Transverse colon (tissue), 4 donors: ENCODE data around the gene GOLGA6L2. TPM values are rescaled to one million over a fixed set of nuclear protein-coding genes. Genes with fewer than 3 reads are reported as not detected.
"Not testable (repeated sequence)": the region's sequence is repeated elsewhere in the genome, so short reads cannot be mapped to it uniquely, and the experiment has no call there.

Experiments
- DNase-seq: peaks from one replicate; pipeline ENCODE4 v3.0.0-alpha.2; 2019
- H3K27ac ChIP-seq, 4 donors: fragments of 200-600 bp; sonication (generic); 2 replicates each; pipeline ENCODE4 v1.5.1; 2016 to 2018; ENCODE audit warnings: inconsistent platforms in 4 of 4
- H3K27me3 ChIP-seq: fragments of 200-600 bp; sonication (generic); 2 replicates; pipeline ENCODE4 v1.5.1; 2017; ENCODE audit warnings: inconsistent platforms
- H3K36me3 ChIP-seq, 4 donors: fragments of 200-600 bp; sonication (generic); 2 replicates each; pipeline ENCODE4 v1.5.1; 2017 to 2019; ENCODE audit warnings: inconsistent platforms in 4 of 4
- H3K4me1 ChIP-seq, 4 donors: fragments of 200-600 bp; sonication (generic); 2 replicates each; pipeline ENCODE4 v1.5.1; 2017 to 2020; ENCODE audit warnings: inconsistent platforms in 4 of 4
- H3K4me3 ChIP-seq, 4 donors: fragments of 200-600 bp; sonication (generic); 1 replicate in 1 of 4; 2 replicates in 3 of 4; pipeline versions ENCODE4 v1.5.1 to v1.6.1; 2017 to 2019; ENCODE audit warnings: inconsistent platforms in 4 of 4
- H3K9me3 ChIP-seq, 2 donors: fragments of 200-600 bp; sonication (generic); 2 replicates each; pipeline ENCODE4 v1.5.1; 2017 to 2019; ENCODE audit warnings: inconsistent platforms in 2 of 2
- CTCF ChIP-seq, 5 experiments: fragments of 200-600 bp in 3 of 5; fragments of 450-650 bp in 2 of 5; sonication (generic) in 3 of 5; IDR thresholded peaks; 1 replicate in 2 of 5; 2 replicates in 3 of 5; pipeline ENCODE4 v1.5.1; 2016 to 2017; ENCODE audit warnings: antibody characterized with exemption in 5 of 5, inconsistent platforms in 3 of 5, mild to moderate bottlenecking in 2 of 5, moderate library complexity in 1 of 5
- EP300 ChIP-seq: sonication (generic); formaldehyde crosslinking; IDR thresholded peaks from one replicate; pipeline ENCODE4 v1.6.1; 2017; ENCODE audit warnings: antibody characterized with exemption, low read depth
- POLR2A ChIP-seq: fragments of 450-650 bp; IDR thresholded peaks from one replicate; pipeline ENCODE4 v1.6.1; 2016; ENCODE audit warnings: antibody characterized with exemption, mild to moderate bottlenecking, moderate library complexity
- POLR2AphosphoS5 ChIP-seq, 3 donors: sonication (generic); formaldehyde crosslinking; IDR thresholded peaks; one replicate each; pipeline ENCODE4 v1.6.1; 2016; ENCODE audit warnings: antibody characterized with exemption in 3 of 3
- WGBS, 2 donors: methylation state at CpG; one replicate each; pipeline ENCODE4 v1.1.5; 2018; ENCODE audit warnings: low coverage in 1 of 2; 5-methylcytosine and 5-hydroxymethylcytosine counted together
- in situ Hi-C, 4 donors: fragments of 200-750 bp; cut with MboI; loops; one replicate each; pipeline versions ENCODE4 v1.15.0 to v1.15.1; 2017; ENCODE audit warnings: low sequenced_read_pairs in 3 of 4, low pct_ligation_motif_present in 1 of 4, low pct_unique_long_range_greater_than_20kb in 1 of 4
- intact Hi-C: fragments of 100-400 bp; cut with DNase I; formaldehyde crosslinking; loops from one replicate; pipeline ENCODE4 v1.15.1; 2023; ENCODE audit warnings: low total_unique reads
- total RNA-seq, 4 donors: library from RNA; depleted of rRNA; stranded (reverse); fragments of >200 nt; gene quantifications; one replicate each; pipeline ENCODE4 v1.1.0, GENCODE V29; 2016

Gene GOLGA6L2
- total RNA-seq, 4 donors from 2014 or later = not detected

DNA sequence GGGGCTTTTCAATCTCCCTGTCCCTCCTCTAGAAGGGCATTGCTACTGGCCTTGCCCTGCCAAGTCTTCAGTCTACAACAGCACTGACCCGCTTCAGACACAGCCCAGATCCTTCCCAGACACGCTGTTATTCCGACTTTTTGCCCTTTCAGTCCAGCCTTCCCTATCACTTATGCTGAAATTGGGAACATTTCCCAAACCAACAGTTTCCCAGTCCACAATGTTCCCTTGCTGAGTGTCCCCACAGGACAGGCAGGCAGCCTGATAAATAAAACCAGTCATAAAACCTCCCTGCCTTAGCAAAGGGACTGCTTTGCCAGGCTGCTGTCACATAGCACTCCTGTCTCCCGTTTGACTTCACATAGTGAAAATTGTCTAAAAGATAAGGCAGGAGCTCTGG, 43.5 kb downstream of the GOLGA6L2 start:
- Histone ChIP-seq H3K9me3 (no peaks in the 10 kb centered on the region), H3K27me3 (no peaks in the 10 kb centered on the region), H3K4me3 (no peak overlapping the region), H3K36me3 (no peaks in the 10 kb centered on the region), H3K4me1 (no peaks in the 10 kb centered on the region), H3K27ac (no peak overlapping the region)
- WGBS, 2 donors = 25 to 61% methylated on average over 1 to 4 of the region's 4 CpGs
- DNase-seq = no peak
- in situ Hi-C loops = no loop called here
- intact Hi-C loops = no loop called here
- TF ChIP-seq EP300 (no peak), POLR2AphosphoS5 (IDR thresholded peaks at IDR 0.05) (no peak), POLR2A (no peak), CTCF (IDR thresholded peaks at IDR 0.05) (no peak)

- no peak for DNase-seq
- intact Hi-C loops = no loop called here
- in situ Hi-C loops = no loop called here
- WGBS, 2 donors = 79% methylated on average over 5 of the region's 5 CpGs; no CpG with 5 or more reads in 1 of the 2 donors
- H3K9me3 ChIP-seq = no peaks in the 10 kb centered on the region
- no peak overlapping the region for H3K27ac ChIP-seq
- H3K27me3 ChIP-seq = no peaks in the 10 kb centered on the region
- no peaks in the 10 kb centered on the region for H3K4me1 ChIP-seq
- no peak for TF ChIP-seq EP300
- no peak for TF ChIP-seq POLR2AphosphoS5 (IDR thresholded peaks at IDR 0.05)
- no peaks in the 10 kb centered on the region for H3K36me3 ChIP-seq
- H3K4me3 ChIP-seq = no peak overlapping the region
These were observed 44.5 kb downstream of the GOLGA6L2 start for GRCh38 chr15:23402544-23402943.

DNA sequence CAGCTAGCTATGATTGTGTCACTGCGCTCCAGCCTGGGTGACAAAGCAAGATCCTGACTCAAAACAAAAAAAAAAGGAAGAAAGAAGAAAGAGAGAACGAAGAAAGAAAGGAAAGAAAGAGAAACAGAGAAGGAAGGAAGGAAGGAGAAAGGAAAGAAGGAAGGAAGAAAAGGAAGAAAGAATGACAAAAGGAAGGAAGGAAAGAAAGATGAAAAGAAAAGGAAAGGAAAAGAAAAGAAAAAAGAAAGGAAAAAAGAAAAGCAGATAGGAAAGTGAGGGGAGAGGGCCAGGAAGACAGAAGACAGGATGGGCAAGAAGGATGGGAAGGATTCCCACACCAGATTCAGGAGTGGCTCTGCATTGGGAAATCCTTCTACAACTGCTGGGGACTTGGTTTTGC, 44.9 kb downstream of the GOLGA6L2 start:
- H3K4me1 ChIP-seq = no peaks in the 10 kb centered on the region
- 67 to 79% methylated on average over 1 to 2 of the region's 2 CpGs for WGBS, 2 donors
- H3K9me3 ChIP-seq = no peaks in the 10 kb centered on the region
- in situ Hi-C loops (no loop called here), intact Hi-C loops (no loop called here)
- no peak for TF ChIP-seq POLR2AphosphoS5 (IDR thresholded peaks at IDR 0.05)
- TF ChIP-seq CTCF (IDR thresholded peaks at IDR 0.05) = no peak
- no peak overlapping the region for H3K27ac ChIP-seq
- no peaks in the 10 kb centered on the region for H3K36me3 ChIP-seq
- no peak overlapping the region for H3K4me3 ChIP-seq
- no peak for DNase-seq
- H3K27me3 ChIP-seq = no peaks in the 10 kb centered on the region

GRCh38 chr15:23401627-23402026, 45.4 kb downstream of the GOLGA6L2 start:
- H3K36me3 ChIP-seq = no peaks in the 10 kb centered on the region
- in situ Hi-C loops (no loop called here), intact Hi-C loops (no loop called here)
- H3K27ac ChIP-seq = no peak overlapping the region
- no peak for DNase-seq
- WGBS, 2 donors = 81 to 83% methylated on average over 1 to 8 of the region's 8 CpGs
- H3K9me3 ChIP-seq = no peaks in the 10 kb centered on the region
- H3K4me3 ChIP-seq = no peak overlapping the region
- H3K27me3 ChIP-seq = no peaks in the 10 kb centered on the region
- H3K4me1 ChIP-seq = no peaks in the 10 kb centered on the region
- TF ChIP-seq EP300 (no peak), CTCF (IDR thresholded peaks at IDR 0.05) (no peak), POLR2AphosphoS5 (IDR thresholded peaks at IDR 0.05) (no peak), POLR2A (no peak)

- DNase-seq, in situ Hi-C loops, H3K4me3 ChIP-seq, H3K9me3 ChIP-seq, H3K27ac ChIP-seq, intact Hi-C loops, H3K27me3 ChIP-seq, H3K4me1 ChIP-seq, H3K36me3 ChIP-seq: not testable (repeated sequence)
- 86 to 93% methylated on average over 5 of the region's 5 CpGs for WGBS, 2 donors
These were observed 47.8 kb downstream of the GOLGA6L2 start for GRCh38 chr15:23399207-23399606.

GRCh38 chr15:23398357-23398756, 48.7 kb downstream of the GOLGA6L2 start:
- intact Hi-C loops, H3K27ac ChIP-seq, H3K9me3 ChIP-seq, H3K4me1 ChIP-seq, in situ Hi-C loops, H3K4me3 ChIP-seq, H3K36me3 ChIP-seq, DNase-seq, H3K27me3 ChIP-seq: not testable (repeated sequence)
- WGBS, 2 donors = 81 to 94% methylated on average over 2 to 4 of the region's 4 CpGs
